Measurements from ENCODE around the gene SAMD9. TPM values are rescaled to one million over a fixed set of nuclear protein-coding genes. Genes with fewer than 3 reads are reported as not detected.

The SAMD9 gene
- total RNA-seq, 1 experiment from 2014 or later: not detected

DNA sequence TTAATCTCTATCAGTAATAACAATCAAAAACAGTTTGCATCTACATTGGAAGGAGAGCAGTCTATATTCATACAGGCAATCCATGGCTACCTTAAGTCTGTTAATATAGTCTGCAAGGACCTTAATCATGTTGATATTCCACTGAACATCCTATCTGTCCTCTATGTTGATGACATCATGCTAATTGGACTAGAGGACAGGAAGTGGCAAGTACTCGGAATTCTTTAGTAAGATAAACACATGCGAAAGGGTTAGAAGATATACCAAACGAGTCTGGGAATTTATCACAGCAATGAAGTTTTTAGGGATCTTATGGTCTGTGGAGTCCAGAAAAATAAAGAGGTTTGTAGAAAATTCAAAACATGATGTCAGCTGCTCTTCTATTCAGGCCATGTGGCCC, 41.7 kb upstream of the SAMD9 start:
- Histone ChIP-seq H3T11ph (ENCODE audit: low read length) (no peak overlapping the region), H2BK12ac (ENCODE audit: insufficient read length, low read depth, low read length) (no peak overlapping the region), H4K5ac (ENCODE audit: insufficient read length, low read depth, low read length) (no peak overlapping the region), H4K8ac (replicated peaks; ENCODE audit: insufficient read length, low read depth, low read length) (no peak overlapping the region), H3K4me2 (ENCODE audit: insufficient read depth, insufficient read length, low read length) (no peak overlapping the region), H4K20me1 (ENCODE audit: control insufficient read depth, insufficient read depth, insufficient read length) (no peaks in the 10 kb centered on the region), H3K79me1 (ENCODE audit: insufficient read depth, low read depth, low read length, poor library complexity, severe bottlenecking) (no peaks in the 10 kb centered on the region), H2BK5ac (ENCODE audit: insufficient read length, low read length) (no peak overlapping the region), H3K23me2 (ENCODE audit: insufficient read length, low read depth, low read length, poor library complexity, severe bottlenecking) (no peaks in the 10 kb centered on the region), H2BK15ac (ENCODE audit: low read depth, low read length) (no peak overlapping the region), H3K4ac (ENCODE audit: low read depth, low read length) (no peak overlapping the region), H2AFZ (ENCODE audit: low read length) (no peak overlapping the region), H3K23ac (ENCODE audit: insufficient read length, low read depth, low read length) (no peak overlapping the region), H3K9me3 (ENCODE audit: control insufficient read depth, low read depth, low read length) (no peaks in the 10 kb centered on the region), H3K79me2 (ENCODE audit: insufficient read depth, low read length) (no peaks in the 10 kb centered on the region), H4K91ac (ENCODE audit: insufficient read length, low read depth, low read length) (no peak overlapping the region), H3K27me3 (ENCODE audit: insufficient read depth, low read length) (no peaks in the 10 kb centered on the region), H3K4me1 (ENCODE audit: insufficient read depth, low read length) (no peaks in the 10 kb centered on the region), H2BK20ac (ENCODE audit: low read depth, low read length, poor library complexity, severe bottlenecking) (no peak overlapping the region), H3K14ac (ENCODE audit: insufficient read depth, low read length) (no peak overlapping the region), H3K27ac (ENCODE audit: insufficient read length, low read depth, low read length) (no peak overlapping the region), H3K18ac (ENCODE audit: insufficient read length, low read depth, low read length) (no peak overlapping the region), H2AK5ac (ENCODE audit: insufficient read length, low read length) (no peak overlapping the region), H3K9ac (ENCODE audit: extremely low read depth, insufficient read length, low read length) (no peak overlapping the region), H2BK120ac (ENCODE audit: low read depth, low read length, poor library complexity, severe bottlenecking) (no peak overlapping the region), H3K56ac (ENCODE audit: insufficient read length, low read depth, low read length) (no peak overlapping the region)
- no CpG with 5 or more reads among the region's 3 CpGs for WGBS (ENCODE audit: extremely low coverage, insufficient read length, low lambda C conversion rate)
- no peaks in the 10 kb centered on the region for H3K36me3 Mint-ChIP-seq (ENCODE audit: insufficient read depth in 1 of 3, low read depth in 3 of 3)
- H3K4me1 Mint-ChIP-seq: no peaks in the 10 kb centered on the region
- H3K4me3 Mint-ChIP-seq: no peak overlapping the region
- peaks cover 7% of the 10 kb centered on the region for H3K27me3 Mint-ChIP-seq (ENCODE audit: low read depth)
- DNase-seq: no peak
- H3K27ac Mint-ChIP-seq: no peak overlapping the region
- TF ChIP-seq, protein P1, sequence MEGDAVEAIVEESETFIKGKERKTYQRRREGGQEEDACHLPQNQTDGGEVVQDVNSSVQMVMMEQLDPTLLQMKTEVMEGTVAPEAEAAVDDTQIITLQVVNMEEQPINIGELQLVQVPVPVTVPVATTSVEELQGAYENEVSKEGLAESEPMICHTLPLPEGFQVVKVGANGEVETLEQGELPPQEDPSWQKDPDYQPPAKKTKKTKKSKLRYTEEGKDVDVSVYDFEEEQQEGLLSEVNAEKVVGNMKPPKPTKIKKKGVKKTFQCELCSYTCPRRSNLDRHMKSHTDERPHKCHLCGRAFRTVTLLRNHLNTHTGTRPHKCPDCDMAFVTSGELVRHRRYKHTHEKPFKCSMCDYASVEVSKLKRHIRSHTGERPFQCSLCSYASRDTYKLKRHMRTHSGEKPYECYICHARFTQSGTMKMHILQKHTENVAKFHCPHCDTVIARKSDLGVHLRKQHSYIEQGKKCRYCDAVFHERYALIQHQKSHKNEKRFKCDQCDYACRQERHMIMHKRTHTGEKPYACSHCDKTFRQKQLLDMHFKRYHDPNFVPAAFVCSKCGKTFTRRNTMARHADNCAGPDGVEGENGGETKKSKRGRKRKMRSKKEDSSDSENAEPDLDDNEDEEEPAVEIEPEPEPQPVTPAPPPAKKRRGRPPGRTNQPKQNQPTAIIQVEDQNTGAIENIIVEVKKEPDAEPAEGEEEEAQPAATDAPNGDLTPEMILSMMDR (conservative IDR thresholded peaks at IDR 0.05): no peak
- H3K9me3 Mint-ChIP-seq: no peaks in the 10 kb centered on the region

Data from H9 (cell line).